ENCODE results near the gene CTNND2.

Gene CTNND2

DNA sequence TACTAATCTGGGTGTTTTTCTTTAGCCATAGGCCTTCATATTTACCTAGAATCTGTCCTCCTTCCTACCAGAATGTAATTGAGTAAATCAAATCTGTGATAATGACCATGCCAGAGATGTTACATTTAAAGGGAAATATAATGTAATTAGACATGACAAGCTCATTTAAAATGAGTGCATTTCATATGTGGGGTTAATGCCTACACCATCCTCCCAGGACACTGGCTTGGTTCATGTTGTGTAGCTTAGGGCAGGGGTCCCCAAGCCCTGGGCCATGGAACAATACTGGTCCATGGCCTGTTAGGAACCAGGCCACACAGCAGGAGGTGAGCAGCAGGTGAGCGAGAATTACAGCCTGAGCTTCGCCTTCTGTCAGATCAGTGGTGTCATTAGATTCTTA is 866.3 kb downstream of the CTNND2 start:
- DNase-seq: no peak
- TF ChIP-seq, protein P1, sequence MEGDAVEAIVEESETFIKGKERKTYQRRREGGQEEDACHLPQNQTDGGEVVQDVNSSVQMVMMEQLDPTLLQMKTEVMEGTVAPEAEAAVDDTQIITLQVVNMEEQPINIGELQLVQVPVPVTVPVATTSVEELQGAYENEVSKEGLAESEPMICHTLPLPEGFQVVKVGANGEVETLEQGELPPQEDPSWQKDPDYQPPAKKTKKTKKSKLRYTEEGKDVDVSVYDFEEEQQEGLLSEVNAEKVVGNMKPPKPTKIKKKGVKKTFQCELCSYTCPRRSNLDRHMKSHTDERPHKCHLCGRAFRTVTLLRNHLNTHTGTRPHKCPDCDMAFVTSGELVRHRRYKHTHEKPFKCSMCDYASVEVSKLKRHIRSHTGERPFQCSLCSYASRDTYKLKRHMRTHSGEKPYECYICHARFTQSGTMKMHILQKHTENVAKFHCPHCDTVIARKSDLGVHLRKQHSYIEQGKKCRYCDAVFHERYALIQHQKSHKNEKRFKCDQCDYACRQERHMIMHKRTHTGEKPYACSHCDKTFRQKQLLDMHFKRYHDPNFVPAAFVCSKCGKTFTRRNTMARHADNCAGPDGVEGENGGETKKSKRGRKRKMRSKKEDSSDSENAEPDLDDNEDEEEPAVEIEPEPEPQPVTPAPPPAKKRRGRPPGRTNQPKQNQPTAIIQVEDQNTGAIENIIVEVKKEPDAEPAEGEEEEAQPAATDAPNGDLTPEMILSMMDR (IDR thresholded peaks at IDR 0.05; ENCODE audit: low read depth, low read length): no peak
- no peaks in the 10 kb centered on the region for H3K27me3 ChIP-seq
- H3K9me3 ChIP-seq: no peaks in the 10 kb centered on the region
- no peaks in the 10 kb centered on the region for H3K4me1 ChIP-seq
- no peaks in the 10 kb centered on the region for H3K36me3 ChIP-seq
- H3K4me3 ChIP-seq (ENCODE audit: low read depth, low read length): no peak overlapping the region

DNA sequence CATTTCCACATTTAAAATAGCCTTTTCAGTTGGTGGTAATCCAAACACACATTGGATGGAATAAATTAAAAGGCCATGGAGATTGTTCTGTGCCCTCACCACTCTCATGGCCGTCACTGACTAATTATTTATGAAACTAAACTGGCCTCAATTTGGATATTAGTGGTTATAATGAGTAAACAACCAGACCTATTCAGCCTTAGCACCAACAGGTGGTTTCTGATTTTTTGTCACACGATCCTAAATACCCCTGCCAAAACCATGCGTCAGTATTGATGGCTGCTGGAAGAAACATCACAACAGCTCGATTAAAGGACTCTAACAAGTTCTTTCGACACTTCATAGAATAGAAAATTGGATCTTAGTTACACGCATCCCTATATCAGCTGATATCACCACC is 867.2 kb downstream of the CTNND2 start:
- TF ChIP-seq, protein P1 (IDR thresholded peaks at IDR 0.05; ENCODE audit: low read depth, low read length): no peak
- Histone ChIP-seq H3K36me3 (no peaks in the 10 kb centered on the region), H3K4me3 (ENCODE audit: low read depth, low read length) (no peak overlapping the region), H3K4me1 (no peaks in the 10 kb centered on the region), H3K27me3 (no peaks in the 10 kb centered on the region), H3K9me3 (no peaks in the 10 kb centered on the region)
- DNase-seq: no peak

DNA sequence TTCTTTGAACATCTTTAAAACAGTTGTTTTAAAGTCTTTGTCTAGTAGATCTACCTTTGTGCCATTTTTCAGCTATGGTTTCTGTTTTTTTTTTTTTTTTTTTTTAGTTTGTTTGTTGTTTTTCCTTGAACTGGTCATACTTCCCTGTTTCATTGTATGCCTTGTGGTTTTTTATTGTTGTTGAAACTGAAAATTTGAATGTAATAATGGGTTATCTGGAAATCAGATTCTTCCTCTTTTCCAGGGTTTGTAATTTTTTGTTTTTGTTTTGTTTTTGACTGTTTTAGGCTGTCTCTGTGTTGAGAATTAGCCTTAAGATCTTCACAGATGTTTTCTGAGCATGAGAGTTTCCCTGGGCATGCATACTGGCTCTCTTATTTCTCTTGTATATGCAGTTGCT is 873.6 kb downstream of the CTNND2 start:
- no peak for DNase-seq
- TF ChIP-seq, protein P1 (IDR thresholded peaks at IDR 0.05; ENCODE audit: low read depth, low read length): no peak
- Histone ChIP-seq H3K9me3 (no peaks in the 10 kb centered on the region), H3K4me3 (ENCODE audit: low read depth, low read length) (no peak overlapping the region), H3K36me3 (no peaks in the 10 kb centered on the region), H3K27me3 (no peaks in the 10 kb centered on the region), H3K4me1 (no peaks in the 10 kb centered on the region)

DNA sequence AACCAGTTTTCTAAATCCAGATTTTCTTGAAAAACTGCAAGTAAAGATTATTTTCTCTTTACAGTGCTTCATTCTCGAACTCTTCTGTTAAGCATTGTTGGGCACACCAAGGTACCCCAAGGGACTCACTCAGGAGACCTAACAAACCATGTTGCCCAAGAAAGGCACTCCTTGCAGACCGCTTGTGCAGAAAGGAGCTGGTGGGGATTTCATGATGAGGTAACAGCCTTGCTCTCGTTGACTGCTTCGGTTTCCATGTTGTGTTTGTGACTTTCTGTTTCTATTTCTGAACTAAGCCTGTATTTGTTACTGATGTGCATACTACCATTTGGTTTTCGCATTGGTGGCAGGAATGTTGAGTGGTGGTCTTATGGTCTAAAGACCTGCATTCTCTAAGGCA is 876.6 kb downstream of the CTNND2 start:
- TF ChIP-seq, protein P1 (IDR thresholded peaks at IDR 0.05; ENCODE audit: low read depth, low read length): no peak
- H3K9me3 ChIP-seq: no peaks in the 10 kb centered on the region
- DNase-seq: no peak
- H3K4me1 ChIP-seq: no peaks in the 10 kb centered on the region
- no peak overlapping the region for H3K4me3 ChIP-seq (ENCODE audit: low read depth, low read length)
- no peaks in the 10 kb centered on the region for H3K36me3 ChIP-seq
- H3K27me3 ChIP-seq: no peaks in the 10 kb centered on the region

DNA sequence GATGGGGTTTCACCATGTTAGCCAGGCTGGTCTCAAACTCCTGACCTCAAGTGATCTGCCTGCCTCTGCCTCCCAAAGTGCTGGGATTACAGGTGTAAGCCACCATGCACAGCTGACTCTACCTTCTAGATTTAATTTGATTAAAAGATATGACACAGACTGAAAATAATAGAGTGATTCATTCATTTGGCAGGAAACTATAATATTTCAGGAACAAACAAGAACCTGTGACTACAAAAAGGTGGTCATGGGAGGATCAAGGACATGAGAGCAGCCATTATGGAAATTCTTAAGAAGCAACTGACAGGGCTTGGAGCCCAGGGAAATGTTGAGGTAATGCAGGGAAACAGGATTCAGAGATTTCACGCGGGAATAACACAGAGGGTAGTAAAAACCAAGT is 877.7 kb downstream of the CTNND2 start:
- Histone ChIP-seq H3K36me3 (no peaks in the 10 kb centered on the region), H3K4me1 (no peaks in the 10 kb centered on the region), H3K27me3 (no peaks in the 10 kb centered on the region), H3K4me3 (ENCODE audit: low read depth, low read length) (no peak overlapping the region), H3K9me3 (no peaks in the 10 kb centered on the region)
- TF ChIP-seq, protein P1 (IDR thresholded peaks at IDR 0.05; ENCODE audit: low read depth, low read length): no peak
- no peak for DNase-seq

DNA sequence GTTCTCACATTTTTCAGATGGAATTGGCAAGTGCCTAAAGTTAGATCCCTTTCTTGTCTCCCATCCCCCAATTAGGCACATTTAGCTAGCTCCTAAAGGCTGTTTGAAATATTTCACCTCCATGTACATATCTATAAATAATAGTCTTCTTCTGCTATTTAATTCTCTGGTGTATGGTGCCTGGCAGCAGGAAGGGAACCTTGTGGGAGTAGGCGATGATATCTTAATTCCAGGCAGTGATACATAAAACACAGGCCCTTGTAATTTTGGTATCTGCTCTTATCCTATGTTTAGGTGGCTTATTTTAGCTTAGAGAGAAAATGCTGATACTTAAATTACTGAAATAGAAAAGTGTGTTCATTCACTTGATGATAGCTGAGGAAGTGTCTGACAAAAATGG is 880.3 kb downstream of the CTNND2 start:
- Histone ChIP-seq H3K27me3 (no peaks in the 10 kb centered on the region; the same call in 1 of the 2 replicates), H3K9me3 (no peaks in the 10 kb centered on the region), H3K4me1 (no peaks in the 10 kb centered on the region), H3K4me3 (ENCODE audit: low read depth, low read length) (no peak overlapping the region), H3K36me3 (no peaks in the 10 kb centered on the region)
- TF ChIP-seq, protein P1 (IDR thresholded peaks at IDR 0.05; ENCODE audit: low read depth, low read length): no peak
- no peak for DNase-seq
